ENCODE data around the gene MFSD2A. TPM values are rescaled to one million over a fixed set of nuclear protein-coding genes. Genes with fewer than 3 reads are reported as not detected.

MFSD2A gene
- total and polyA plus RNA-seq, 4 donors, result 0.37 to 294 (median 171) TPM

DNA sequence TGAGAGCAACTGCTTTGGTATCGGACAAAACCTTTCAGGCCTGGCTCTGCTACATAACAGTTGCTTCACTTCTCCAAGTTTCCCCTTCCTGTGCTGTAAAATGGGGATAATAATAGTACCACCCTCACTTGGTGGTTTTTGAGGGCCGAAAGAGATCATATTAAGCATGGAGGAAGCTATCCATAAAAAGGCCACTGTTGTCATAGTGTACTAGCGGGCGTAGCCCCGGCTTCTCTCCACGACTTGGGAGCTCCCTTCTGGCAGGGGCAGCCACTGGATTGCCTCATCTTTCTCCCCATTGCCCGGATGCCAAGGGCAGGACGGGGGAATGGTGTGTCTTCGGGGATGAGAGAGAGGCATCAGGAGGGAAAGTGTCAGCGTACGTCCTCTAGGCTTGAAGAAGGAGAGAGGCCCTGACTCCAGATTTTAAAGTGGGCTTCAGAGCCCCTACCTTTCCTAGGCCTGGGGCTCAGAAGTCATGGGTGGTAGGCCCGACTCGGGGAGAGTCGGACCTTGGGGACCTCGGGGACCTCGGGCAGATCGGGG is 548 bp upstream of the MFSD2A start:
- Histone ChIP-seq H3K27ac (ENCODE audit: low read depth in 1 of 2, low read length in 2 of 2) (peak overlapping the region; percentile 13 to 34), H3K4me3 (ENCODE audit: low read depth in 1 of 3, low read length in 3 of 3) (peak overlapping the region; percentile 46 to 91 (median 54)), H3K9ac (ENCODE audit: low read depth in 1 of 2, low read length in 2 of 2) (peak overlapping the region in 1 of 2 donors; percentile 44), H3K36me3 (ENCODE audit: control insufficient read depth in 4 of 4, insufficient read depth in 3 of 4, low read depth in 1 of 4, low read length in 3 of 4) (peaks cover 0 to 12% (median 2%) of the 10 kb centered on the region in 4 donors), H3K27me3 (ENCODE audit: control insufficient read depth in 4 of 4, insufficient read depth in 4 of 4, low read length in 3 of 4) (no peaks in the 10 kb centered on the region), H3K9me3 (ENCODE audit: control insufficient read depth in 4 of 4, low read length in 3 of 4) (no peaks in the 10 kb centered on the region), H3K4me1 (ENCODE audit: control insufficient read depth in 4 of 4, insufficient read depth in 4 of 4, low read length in 3 of 4) (peaks cover 3 to 48% (median 33%) of the 10 kb centered on the region in 4 donors)
- TF ChIP-seq, protein P1, sequence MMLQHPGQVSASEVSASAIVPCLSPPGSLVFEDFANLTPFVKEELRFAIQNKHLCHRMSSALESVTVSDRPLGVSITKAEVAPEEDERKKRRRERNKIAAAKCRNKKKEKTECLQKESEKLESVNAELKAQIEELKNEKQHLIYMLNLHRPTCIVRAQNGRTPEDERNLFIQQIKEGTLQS (IDR thresholded peaks at IDR 0.05), result peak; percentile 74
- TF ChIP-seq HNF4A (conservative IDR thresholded peaks at IDR 0.05) (peak in 1 of 2 donors; percentile 5), FOXA2 (IDR thresholded peaks at IDR 0.05) (no peak), FOXA1 (IDR thresholded peaks at IDR 0.05) (no peak), RXRA (IDR thresholded peaks at IDR 0.05) (peak; percentile 17 to 38), SP1 (IDR thresholded peaks at IDR 0.05) (no peak), HNF4G (IDR thresholded peaks at IDR 0.05) (no peak), NR2F2 (IDR thresholded peaks at IDR 0.05) (no peak)
- TF ChIP-seq, protein P2, sequence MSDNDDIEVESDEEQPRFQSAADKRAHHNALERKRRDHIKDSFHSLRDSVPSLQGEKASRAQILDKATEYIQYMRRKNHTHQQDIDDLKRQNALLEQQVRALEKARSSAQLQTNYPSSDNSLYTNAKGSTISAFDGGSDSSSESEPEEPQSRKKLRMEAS (IDR thresholded peaks at IDR 0.05), result no peak
- TF ChIP-seq, protein P3, sequence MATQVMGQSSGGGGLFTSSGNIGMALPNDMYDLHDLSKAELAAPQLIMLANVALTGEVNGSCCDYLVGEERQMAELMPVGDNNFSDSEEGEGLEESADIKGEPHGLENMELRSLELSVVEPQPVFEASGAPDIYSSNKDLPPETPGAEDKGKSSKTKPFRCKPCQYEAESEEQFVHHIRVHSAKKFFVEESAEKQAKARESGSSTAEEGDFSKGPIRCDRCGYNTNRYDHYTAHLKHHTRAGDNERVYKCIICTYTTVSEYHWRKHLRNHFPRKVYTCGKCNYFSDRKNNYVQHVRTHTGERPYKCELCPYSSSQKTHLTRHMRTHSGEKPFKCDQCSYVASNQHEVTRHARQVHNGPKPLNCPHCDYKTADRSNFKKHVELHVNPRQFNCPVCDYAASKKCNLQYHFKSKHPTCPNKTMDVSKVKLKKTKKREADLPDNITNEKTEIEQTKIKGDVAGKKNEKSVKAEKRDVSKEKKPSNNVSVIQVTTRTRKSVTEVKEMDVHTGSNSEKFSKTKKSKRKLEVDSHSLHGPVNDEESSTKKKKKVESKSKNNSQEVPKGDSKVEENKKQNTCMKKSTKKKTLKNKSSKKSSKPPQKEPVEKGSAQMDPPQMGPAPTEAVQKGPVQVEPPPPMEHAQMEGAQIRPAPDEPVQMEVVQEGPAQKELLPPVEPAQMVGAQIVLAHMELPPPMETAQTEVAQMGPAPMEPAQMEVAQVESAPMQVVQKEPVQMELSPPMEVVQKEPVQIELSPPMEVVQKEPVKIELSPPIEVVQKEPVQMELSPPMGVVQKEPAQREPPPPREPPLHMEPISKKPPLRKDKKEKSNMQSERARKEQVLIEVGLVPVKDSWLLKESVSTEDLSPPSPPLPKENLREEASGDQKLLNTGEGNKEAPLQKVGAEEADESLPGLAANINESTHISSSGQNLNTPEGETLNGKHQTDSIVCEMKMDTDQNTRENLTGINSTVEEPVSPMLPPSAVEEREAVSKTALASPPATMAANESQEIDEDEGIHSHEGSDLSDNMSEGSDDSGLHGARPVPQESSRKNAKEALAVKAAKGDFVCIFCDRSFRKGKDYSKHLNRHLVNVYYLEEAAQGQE (IDR thresholded peaks at IDR 0.05), result no peak
- WGBS, result 40% methylated on average over 17 of the region's 17 CpGs
- no peak for DNase-seq (ENCODE audit: low spot score)

DNA sequence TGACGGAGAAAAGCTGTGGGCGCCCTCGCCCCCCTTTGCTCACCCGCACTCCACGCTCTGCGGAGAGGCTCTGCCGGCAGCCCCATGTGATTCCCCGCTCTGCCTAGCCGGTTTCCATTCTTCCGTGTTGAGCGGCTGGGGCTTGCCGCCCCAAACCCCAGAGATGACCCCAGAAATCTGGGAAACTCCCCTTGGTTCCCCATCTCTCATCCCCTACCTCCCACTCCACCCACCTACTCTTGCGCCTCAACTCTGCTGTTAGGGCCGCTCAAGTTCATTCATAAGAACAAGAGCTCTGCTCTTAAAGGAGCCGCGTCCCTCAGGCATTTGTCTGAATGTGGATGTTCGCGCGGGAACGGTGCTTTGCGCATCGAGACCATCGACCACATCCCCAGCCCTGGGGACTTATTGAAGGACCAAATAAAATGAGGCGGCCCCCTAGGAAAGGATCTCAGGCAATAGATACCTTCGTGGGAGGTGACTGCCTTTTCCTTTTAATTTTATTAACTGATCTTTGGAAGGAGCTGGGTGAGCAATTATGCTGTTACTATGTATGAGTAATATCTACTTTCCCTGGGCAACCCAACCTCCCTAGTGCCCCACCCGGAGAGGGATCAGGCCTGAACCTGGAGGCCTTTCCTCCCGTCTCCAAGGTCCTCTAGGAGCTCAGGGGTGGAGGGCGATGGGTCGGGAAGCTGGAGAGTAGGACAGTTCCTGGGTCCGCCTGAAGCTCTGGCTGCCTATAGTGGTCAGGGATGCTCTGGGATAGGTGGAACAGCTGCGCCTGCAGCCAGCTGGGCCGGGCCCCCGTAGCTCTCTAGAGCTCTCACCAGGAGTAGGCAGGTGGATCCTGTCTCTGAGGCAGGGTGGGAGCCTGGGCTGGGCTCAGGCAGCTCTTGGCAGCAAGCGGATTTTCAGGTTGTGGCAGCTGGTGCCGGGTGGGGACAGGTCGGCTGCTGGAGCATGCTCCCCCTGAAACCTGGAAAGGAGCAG is 898 bp downstream of the MFSD2A start:
- H3K4me1 ChIP-seq (ENCODE audit: control insufficient read depth in 4 of 4, insufficient read depth in 4 of 4, low read length in 3 of 4), result peaks cover 8 to 60% (median 46%) of the 10 kb centered on the region in 4 donors
- no peak for DNase-seq (ENCODE audit: low spot score)
- H3K9me3 ChIP-seq (ENCODE audit: control insufficient read depth in 4 of 4, low read length in 3 of 4), result no peaks in the 10 kb centered on the region
- H3K27me3 ChIP-seq (ENCODE audit: control insufficient read depth in 4 of 4, insufficient read depth in 4 of 4, low read length in 3 of 4), result no peaks in the 10 kb centered on the region
- 7% methylated on average over 36 of the region's 36 CpGs for WGBS
- H3K27ac ChIP-seq (ENCODE audit: low read depth in 1 of 2, low read length in 2 of 2), result peak overlapping the region in 1 of 2 donors; percentile 11
- peaks cover 0 to 12% (median 4%) of the 10 kb centered on the region in 4 donors for H3K36me3 ChIP-seq (ENCODE audit: control insufficient read depth in 4 of 4, insufficient read depth in 3 of 4, low read depth in 1 of 4, low read length in 3 of 4)
- peak overlapping the region; percentile 67 to 77 for H3K9ac ChIP-seq (ENCODE audit: low read depth in 1 of 2, low read length in 2 of 2)
- H3K4me3 ChIP-seq (ENCODE audit: low read depth in 1 of 3, low read length in 3 of 3), result peak overlapping the region; percentile 70 to 91 (median 88)
- TF ChIP-seq NR2F2 (IDR thresholded peaks at IDR 0.05), result no peak
- no peak for TF ChIP-seq RXRA (IDR thresholded peaks at IDR 0.05)
- TF ChIP-seq, protein P4, sequence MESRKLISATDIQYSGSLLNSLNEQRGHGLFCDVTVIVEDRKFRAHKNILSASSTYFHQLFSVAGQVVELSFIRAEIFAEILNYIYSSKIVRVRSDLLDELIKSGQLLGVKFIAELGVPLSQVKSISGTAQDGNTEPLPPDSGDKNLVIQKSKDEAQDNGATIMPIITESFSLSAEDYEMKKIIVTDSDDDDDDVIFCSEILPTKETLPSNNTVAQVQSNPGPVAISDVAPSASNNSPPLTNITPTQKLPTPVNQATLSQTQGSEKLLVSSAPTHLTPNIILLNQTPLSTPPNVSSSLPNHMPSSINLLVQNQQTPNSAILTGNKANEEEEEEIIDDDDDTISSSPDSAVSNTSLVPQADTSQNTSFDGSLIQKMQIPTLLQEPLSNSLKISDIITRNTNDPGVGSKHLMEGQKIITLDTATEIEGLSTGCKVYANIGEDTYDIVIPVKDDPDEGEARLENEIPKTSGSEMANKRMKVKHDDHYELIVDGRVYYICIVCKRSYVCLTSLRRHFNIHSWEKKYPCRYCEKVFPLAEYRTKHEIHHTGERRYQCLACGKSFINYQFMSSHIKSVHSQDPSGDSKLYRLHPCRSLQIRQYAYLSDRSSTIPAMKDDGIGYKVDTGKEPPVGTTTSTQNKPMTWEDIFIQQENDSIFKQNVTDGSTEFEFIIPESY (IDR thresholded peaks at IDR 0.05), result no peak
- no peak for TF ChIP-seq RAD21 (IDR thresholded peaks at IDR 0.05)
- TF ChIP-seq, protein P5, sequence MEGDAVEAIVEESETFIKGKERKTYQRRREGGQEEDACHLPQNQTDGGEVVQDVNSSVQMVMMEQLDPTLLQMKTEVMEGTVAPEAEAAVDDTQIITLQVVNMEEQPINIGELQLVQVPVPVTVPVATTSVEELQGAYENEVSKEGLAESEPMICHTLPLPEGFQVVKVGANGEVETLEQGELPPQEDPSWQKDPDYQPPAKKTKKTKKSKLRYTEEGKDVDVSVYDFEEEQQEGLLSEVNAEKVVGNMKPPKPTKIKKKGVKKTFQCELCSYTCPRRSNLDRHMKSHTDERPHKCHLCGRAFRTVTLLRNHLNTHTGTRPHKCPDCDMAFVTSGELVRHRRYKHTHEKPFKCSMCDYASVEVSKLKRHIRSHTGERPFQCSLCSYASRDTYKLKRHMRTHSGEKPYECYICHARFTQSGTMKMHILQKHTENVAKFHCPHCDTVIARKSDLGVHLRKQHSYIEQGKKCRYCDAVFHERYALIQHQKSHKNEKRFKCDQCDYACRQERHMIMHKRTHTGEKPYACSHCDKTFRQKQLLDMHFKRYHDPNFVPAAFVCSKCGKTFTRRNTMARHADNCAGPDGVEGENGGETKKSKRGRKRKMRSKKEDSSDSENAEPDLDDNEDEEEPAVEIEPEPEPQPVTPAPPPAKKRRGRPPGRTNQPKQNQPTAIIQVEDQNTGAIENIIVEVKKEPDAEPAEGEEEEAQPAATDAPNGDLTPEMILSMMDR (IDR thresholded peaks at IDR 0.05; ENCODE audit: low read depth, low read length, missing input control), result no peak
- TF ChIP-seq YY1 (IDR thresholded peaks at IDR 0.05), result no peak
- TF ChIP-seq, protein P1 (IDR thresholded peaks at IDR 0.05), result no peak
- no peak for TF ChIP-seq JUND (IDR thresholded peaks at IDR 0.05)
- TF ChIP-seq FOXA1 (IDR thresholded peaks at IDR 0.05), result no peak
- no peak for TF ChIP-seq SP1 (IDR thresholded peaks at IDR 0.05)
- TF ChIP-seq EGR1 (IDR thresholded peaks at IDR 0.05; ENCODE audit: low read depth in 2 of 2), result no peak
- no peak for TF ChIP-seq HNF4G (IDR thresholded peaks at IDR 0.05)
- TF ChIP-seq TAF1 (conservative IDR thresholded peaks at IDR 0.05), result no peak
- TF ChIP-seq, protein P3 (IDR thresholded peaks at IDR 0.05), result no peak

Measured in liver (tissue), 9 donors.